Thymus (tissue), 11 donors: ENCODE results near the gene LNP1. TPM values are rescaled to one million over a fixed set of nuclear protein-coding genes. Genes with fewer than 3 reads are reported as not detected.

Experiments used
- DNase-seq, 9 donors: peaks; one replicate each; pipeline ENCODE4 v3.0.0-alpha.2; 2013; ENCODE audit warnings: low spot score in 9 of 9, low read depth in 6 of 9, missing footprints in 1 of 9
- H3K27ac ChIP-seq, 2 donors: one replicate each; pipeline ENCODE4 v1.5.1; 2013; ENCODE audit warnings: control low read depth in 1 of 2, low read depth in 1 of 2, low read length in 1 of 2, mild to moderate bottlenecking in 1 of 2, moderate library complexity in 1 of 2
- H3K27me3 ChIP-seq, 2 donors: one replicate each; pipeline ENCODE4 v1.5.1; 2013; ENCODE audit warnings: low read length in 1 of 2; ENCODE audit not compliant: control insufficient read depth in 2 of 2, insufficient read depth in 1 of 2
- H3K36me3 ChIP-seq, 2 donors: one replicate each; pipeline ENCODE4 v1.5.1; 2013; ENCODE audit warnings: low read length in 1 of 2, mild to moderate bottlenecking in 1 of 2, moderate library complexity in 1 of 2; ENCODE audit not compliant: control insufficient read depth in 2 of 2, insufficient read depth in 2 of 2
- H3K4me1 ChIP-seq, 2 donors: one replicate each; pipeline ENCODE4 v1.5.1; 2013; ENCODE audit warnings: low read length in 2 of 2; ENCODE audit not compliant: control insufficient read depth in 2 of 2, insufficient read depth in 2 of 2
- H3K4me3 ChIP-seq, 2 donors: one replicate each; pipeline ENCODE4 v1.5.1; 2013; ENCODE audit warnings: low read length in 2 of 2, control low read depth in 1 of 2, mild to moderate bottlenecking in 1 of 2
- H3K9me3 ChIP-seq, 2 donors: one replicate each; pipeline ENCODE4 v1.5.1; 2013; ENCODE audit warnings: low read length in 1 of 2, mild to moderate bottlenecking in 1 of 2; ENCODE audit not compliant: control insufficient read depth in 2 of 2, insufficient read depth in 1 of 2
- WGBS: extraction: QIAGEN DNeasy Blood & Tissue Kit; methylation state at CpG from one replicate; pipeline ENCODE4 v1.1.7; 2013; 5-methylcytosine and 5-hydroxymethylcytosine counted together
- polyA plus RNA-seq: library from polyadenylated mRNA; stranded (reverse); fragments of 200-250 nt; gene quantifications from one replicate; pipeline ENCODE4 v1.2.3, GENCODE V29; 2013
- total RNA-seq: library from RNA; stranded (reverse); fragments of 120-200 nt; gene quantifications from one replicate; pipeline ENCODE4 v1.2.4, GENCODE V29; 2013
- donor health status: healthy.

LNP1 gene
- total and polyA plus RNA-seq, 2 donors: 1.6 to 1.7 TPM

DNA sequence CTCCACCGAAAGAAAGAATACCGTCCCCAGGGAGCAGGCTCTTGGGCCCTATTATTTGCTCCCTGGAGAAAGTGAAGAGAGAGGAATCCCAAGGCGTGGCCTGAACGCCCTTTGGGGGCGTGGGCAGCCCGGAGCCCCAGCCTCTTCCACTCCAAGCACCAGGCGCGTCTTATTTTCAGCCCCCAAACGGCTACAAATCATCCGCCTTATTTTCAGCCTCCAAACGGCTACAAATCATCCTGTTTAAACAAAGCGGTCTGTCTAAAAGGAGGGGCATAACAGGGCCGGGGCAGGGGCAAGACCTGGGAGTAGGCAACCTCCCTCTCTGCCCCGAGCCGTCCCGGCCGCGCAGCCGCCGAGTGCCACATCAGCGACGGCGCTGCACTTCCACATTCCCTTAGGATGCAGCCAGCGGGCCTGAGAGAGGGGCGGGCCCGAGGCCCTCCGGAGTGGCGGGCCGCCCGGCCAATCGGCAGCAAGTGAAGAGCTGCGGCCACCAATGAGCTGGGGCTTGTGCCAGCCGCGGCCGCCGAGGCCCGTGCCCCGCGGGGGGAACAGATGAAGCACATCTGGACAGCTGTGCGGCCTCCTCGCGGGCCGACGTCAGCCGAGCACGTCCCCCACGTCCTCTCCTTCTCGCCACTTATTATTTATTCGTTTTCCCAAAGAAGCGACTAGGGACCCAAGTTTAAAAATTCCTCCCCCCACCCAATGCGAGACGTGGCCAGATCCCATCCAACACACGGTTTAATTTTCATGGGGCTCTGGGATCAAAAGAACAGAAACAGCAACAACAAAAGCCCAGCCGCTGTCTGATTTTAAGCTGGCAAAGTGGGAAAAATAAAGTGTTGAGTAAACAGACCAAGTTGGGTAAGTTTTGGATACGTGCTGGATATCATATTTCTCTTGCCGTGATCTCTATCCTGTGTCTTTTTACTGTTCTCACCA is 91.0 kb downstream of the LNP1 start, which contains the start of gene TMEM45A:
TMEM45A (plus strand) TSS at position 561 of the 948 bp plus-strand sequence. CDS start 62,593 bp downstream, outside the sequence.
- WGBS: 1% methylated on average over 56 of the region's 56 CpGs
- H3K27ac ChIP-seq: peak within 1 kb of the TSS in 1 of 2 donors; percentile 42
- H3K36me3 ChIP-seq: no peaks in the 10 kb centered on the region
- H3K27me3 ChIP-seq: peaks cover 3 to 8% of the 10 kb centered on the region in 2 donors
- H3K4me3 ChIP-seq: peak within 1 kb of the TSS; percentile 43 to 52
- H3K9me3 ChIP-seq: no peaks in the 10 kb centered on the region
- peaks cover 0 to 4% of the 10 kb centered on the region in 2 donors for H3K4me1 ChIP-seq
- peak; percentile 22 to 78 (median 47) for DNase-seq

DNA sequence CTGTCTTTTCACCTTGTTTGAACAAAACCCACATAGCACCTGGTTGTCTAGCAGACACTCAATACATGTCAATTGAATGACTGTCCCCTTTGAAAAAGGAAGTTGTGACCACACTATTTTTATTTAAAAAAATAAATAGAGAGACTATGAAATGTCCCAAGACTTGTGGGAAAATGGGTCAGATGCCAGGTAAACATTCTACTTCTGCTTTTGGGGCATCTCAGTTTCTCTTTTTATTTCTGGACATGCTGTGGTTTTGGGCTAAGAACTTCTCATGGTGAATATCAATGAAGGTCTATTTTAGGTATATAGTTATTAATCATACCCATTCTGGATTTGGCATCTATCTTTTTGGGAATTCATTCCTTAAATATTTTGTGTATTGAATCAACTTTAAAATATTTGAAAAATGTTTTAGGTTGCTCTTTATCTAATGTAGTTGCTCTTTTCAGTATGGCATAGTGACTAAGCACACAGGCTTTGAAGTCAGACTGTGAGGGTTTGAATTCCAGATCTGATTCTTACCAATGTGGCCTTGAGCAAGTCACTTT is 95.4 kb downstream of the LNP1 start:
- H3K27ac ChIP-seq: no peak overlapping the region
- DNase-seq: no peak
- H3K27me3 ChIP-seq: peaks cover 3 to 8% of the 10 kb centered on the region in 2 donors
- H3K36me3 ChIP-seq: no peaks in the 10 kb centered on the region
- H3K9me3 ChIP-seq: no peaks in the 10 kb centered on the region
- no peak overlapping the region for H3K4me3 ChIP-seq
- peaks cover 0 to 4% of the 10 kb centered on the region in 2 donors for H3K4me1 ChIP-seq

DNA sequence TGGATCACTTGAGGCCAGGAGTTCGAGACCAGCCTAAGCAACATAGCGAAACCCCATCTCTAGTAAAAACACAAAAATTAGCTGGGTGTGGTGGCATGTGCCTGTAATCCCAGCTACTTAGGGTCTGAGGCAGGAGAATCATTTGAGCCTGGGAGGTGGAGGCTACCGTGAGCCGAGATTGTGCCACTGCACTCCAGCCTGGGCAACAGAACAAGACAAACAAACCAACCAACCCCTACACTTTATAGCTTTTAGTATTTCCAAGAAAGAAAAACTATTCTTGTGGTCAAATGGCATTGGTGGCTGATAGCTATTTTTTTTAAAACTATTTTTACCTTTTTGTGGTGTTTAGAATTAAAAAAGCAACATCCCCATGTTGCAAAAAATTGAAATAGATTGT is 98.3 kb downstream of the LNP1 start:
- over 99% methylated on average over 4 of the region's 4 CpGs for WGBS

DNA sequence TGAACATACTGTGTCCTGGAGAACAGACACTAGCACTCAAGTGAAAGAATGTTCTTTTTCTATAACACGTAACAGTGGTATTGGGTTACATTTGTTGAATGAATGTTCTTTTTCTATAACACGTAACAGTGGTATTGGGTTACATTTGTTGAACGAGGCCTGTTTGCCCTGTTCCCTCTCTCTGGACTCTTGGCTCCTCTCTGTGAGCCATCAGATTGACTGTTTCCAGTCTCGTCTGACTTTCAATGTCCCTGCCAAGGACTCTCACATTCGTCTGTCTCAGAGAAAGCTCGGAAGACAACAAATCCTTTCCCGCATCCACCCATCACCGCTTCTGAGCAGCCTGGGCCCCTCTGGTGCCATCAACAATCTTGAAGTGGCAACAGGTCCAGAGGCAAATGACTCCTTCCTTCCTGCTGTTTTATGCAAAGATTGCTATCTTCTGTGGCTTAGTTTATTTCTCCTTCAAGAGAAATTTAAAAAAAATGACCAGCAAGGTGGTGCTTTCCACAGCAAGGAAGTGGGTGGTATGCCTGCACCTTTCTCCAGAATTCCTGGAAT is 99.1 kb downstream of the LNP1 start:
- no peak for DNase-seq
- H3K4me3 ChIP-seq: no peak overlapping the region
- H3K36me3 ChIP-seq: no peaks in the 10 kb centered on the region
- H3K27ac ChIP-seq: no peak overlapping the region
- WGBS: 85% methylated on average over 8 of the region's 8 CpGs
- no peaks in the 10 kb centered on the region for H3K27me3 ChIP-seq
- no peaks in the 10 kb centered on the region for H3K4me1 ChIP-seq
- H3K9me3 ChIP-seq: no peaks in the 10 kb centered on the region

More for the DNA sequence above, 98.3 kb downstream of the LNP1 start:
- no peak overlapping the region for H3K4me3 ChIP-seq
- no peaks in the 10 kb centered on the region for H3K27me3 ChIP-seq
- DNase-seq: no peak
- H3K4me1 ChIP-seq: no peaks in the 10 kb centered on the region
- no peaks in the 10 kb centered on the region for H3K9me3 ChIP-seq
- no peak overlapping the region for H3K27ac ChIP-seq
- no peaks in the 10 kb centered on the region for H3K36me3 ChIP-seq

DNA sequence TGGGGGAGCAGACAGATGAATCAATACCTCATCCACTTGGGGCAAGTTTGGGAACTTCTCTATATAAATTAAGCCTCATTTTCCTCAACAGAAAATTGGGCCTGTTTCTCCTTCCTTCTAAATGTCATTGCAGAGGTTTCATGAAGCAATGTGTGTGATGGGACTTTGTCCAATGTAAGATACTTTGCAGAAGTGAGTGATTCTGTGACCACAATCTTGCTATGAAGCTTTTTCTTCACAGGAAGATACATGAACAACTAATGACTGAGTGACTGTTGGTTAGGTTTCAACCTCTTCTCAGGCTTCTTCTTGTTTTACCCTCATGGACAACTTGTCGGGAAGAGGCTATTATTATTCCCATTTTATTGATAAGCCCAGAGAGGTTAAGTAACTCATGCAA is 102.1 kb downstream of the LNP1 start:
- Histone ChIP-seq H3K27me3 (no peaks in the 10 kb centered on the region), H3K27ac (no peak overlapping the region), H3K9me3 (peaks cover 0 to 4% of the 10 kb centered on the region in 2 donors), H3K36me3 (no peaks in the 10 kb centered on the region), H3K4me1 (no peaks in the 10 kb centered on the region), H3K4me3 (no peak overlapping the region)
- no peak for DNase-seq
- WGBS: 97% methylated on average over 1 of the region's 1 CpG

Other genes starting within 250 kb of the LNP1 start
- gene TBC1D23, start 140.5 kb upstream of the LNP1 start, total RNA-seq: 26.0 TPM
- 39.6 TPM for gene TBC1D23, start 140.5 kb upstream of the LNP1 start, polyA plus RNA-seq
- gene NIT2, start 66.8 kb upstream of the LNP1 start, total RNA-seq: 39.1 TPM
- gene NIT2, start 66.8 kb upstream of the LNP1 start, polyA plus RNA-seq: 40.9 TPM
- 37.2 TPM for gene TOMM70, start 450 bp upstream of the LNP1 start, total RNA-seq
- gene TOMM70, start 450 bp upstream of the LNP1 start, polyA plus RNA-seq: 24.0 TPM
- gene TMEM45A, start 91.1 kb downstream of the LNP1 start, total RNA-seq: 2.6 TPM
- gene TMEM45A, start 91.1 kb downstream of the LNP1 start, polyA plus RNA-seq: 22.1 TPM
- 0.14 TPM for gene ADGRG7, start 208.1 kb downstream of the LNP1 start, total RNA-seq
- gene ADGRG7, start 208.1 kb downstream of the LNP1 start, polyA plus RNA-seq: 0.50 TPM